OCI-LY3 (cell line): ENCODE measurements around the gene TRIM26.

Experiments
- EZH2phosphoT487 ChIP-seq: fragments of 200-600 bp; shearing (Covaris generic); IDR thresholded peaks from 2 replicates; pipeline ENCODE4 v1.6.1; 2018; ENCODE audit warnings: antibody characterized with exemption, mixed run types, low read depth
- TF ChIP-seq, protein P1 (sequence below): fragments of 200-600, 300-600 bp; sonication (generic); IDR thresholded peaks from 2 replicates; pipeline ENCODE4 v1.5.1; 2014; ENCODE audit warnings: antibody characterized with exemption, low read length, low read depth

- TF ChIP-seq, protein P1, sequence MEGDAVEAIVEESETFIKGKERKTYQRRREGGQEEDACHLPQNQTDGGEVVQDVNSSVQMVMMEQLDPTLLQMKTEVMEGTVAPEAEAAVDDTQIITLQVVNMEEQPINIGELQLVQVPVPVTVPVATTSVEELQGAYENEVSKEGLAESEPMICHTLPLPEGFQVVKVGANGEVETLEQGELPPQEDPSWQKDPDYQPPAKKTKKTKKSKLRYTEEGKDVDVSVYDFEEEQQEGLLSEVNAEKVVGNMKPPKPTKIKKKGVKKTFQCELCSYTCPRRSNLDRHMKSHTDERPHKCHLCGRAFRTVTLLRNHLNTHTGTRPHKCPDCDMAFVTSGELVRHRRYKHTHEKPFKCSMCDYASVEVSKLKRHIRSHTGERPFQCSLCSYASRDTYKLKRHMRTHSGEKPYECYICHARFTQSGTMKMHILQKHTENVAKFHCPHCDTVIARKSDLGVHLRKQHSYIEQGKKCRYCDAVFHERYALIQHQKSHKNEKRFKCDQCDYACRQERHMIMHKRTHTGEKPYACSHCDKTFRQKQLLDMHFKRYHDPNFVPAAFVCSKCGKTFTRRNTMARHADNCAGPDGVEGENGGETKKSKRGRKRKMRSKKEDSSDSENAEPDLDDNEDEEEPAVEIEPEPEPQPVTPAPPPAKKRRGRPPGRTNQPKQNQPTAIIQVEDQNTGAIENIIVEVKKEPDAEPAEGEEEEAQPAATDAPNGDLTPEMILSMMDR = no peak
- TF ChIP-seq EZH2phosphoT487 = no peak
Measured at GRCh38 chr6:30244560-30244959, 31.4 kb upstream of the TRIM26 start.
